ENCODE results near the gene SELENOO.
A peak's percentile ranks its signal among the peaks of the same experiment; 100 is the strongest.

Gene SELENOO

DNA sequence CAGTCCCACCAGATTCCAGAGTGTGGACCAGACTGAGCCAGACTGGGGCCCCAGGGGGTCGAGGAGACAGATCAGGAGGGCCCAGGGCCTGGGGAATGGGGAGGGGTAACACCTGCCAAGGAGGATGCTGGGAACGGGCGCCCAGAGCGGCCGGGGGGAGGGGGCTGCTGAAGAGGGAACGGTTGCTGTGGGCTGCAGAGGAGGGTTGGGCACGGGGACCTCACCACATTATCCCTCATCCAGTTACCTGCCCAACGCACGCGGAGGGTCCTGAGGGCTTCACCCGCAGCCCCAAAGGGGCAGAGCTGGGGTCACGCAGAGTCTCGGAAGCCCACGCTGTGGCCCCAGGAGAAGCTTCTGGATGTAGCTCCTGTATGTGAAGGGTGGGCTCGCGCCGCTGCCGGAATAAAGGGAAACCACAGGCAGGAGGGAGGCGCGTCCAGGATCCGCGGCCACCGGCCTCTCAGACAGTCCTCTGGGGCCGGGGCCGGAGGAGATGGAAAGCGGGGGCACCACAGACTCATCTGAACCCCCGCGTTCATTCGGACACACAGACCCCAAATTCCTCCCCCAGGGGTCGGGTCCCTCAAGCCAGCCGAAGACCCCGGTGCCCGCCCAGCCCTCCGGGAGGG is 866 bp upstream of the SELENOO start:
- H3K9ac ChIP-seq (ENCODE audit: low read length): peak overlapping the region; percentile 81
- peaks cover 19% of the 10 kb centered on the region for H3K4me1 ChIP-seq (ENCODE audit: control insufficient read depth, insufficient read depth, low read depth, low read length)
- H3K79me1 ChIP-seq (replicated peaks; ENCODE audit: low read length, poor library complexity, severe bottlenecking): peaks cover 27% of the 10 kb centered on the region
- H3K14ac ChIP-seq (ENCODE audit: low read length in 2 of 2): no peak overlapping the region
- H2BK15ac ChIP-seq (ENCODE audit: low read depth, poor library complexity, severe bottlenecking): no peak overlapping the region
- H3K9me3 ChIP-seq (ENCODE audit: control insufficient read depth, low read length): no peaks in the 10 kb centered on the region
- H3K4ac ChIP-seq (ENCODE audit: low read depth in 1 of 2, low read length in 2 of 2): peak overlapping the region in 1 of 2 experiments; percentile 85
- peak overlapping the region; percentile 98 for H3K4me2 ChIP-seq (ENCODE audit: low read length, poor library complexity, severe bottlenecking)
- WGBS: 13% methylated on average over 21 of the region's 34 CpGs
- peaks cover 26 to 43% of the 10 kb centered on the region in 2 experiments for H3K36me3 ChIP-seq (ENCODE audit: control insufficient read depth in 1 of 2, insufficient read depth in 2 of 2, low read depth in 1 of 2, low read length in 2 of 2)
- H4K8ac ChIP-seq (ENCODE audit: low read length): no peak overlapping the region
- no peak overlapping the region for H3K27ac ChIP-seq (ENCODE audit: low read length, poor library complexity, severe bottlenecking)
- DNase-seq: peak; percentile 48
- H2AFZ ChIP-seq (ENCODE audit: low read depth, low read length): no peak overlapping the region
- no peak overlapping the region for H2BK120ac ChIP-seq (ENCODE audit: low read depth, low read length)
- H2AK5ac ChIP-seq (ENCODE audit: low read length, severe bottlenecking): no peak overlapping the region
- peak overlapping the region in 1 of 2 experiments; percentile 61 for H3K18ac ChIP-seq (ENCODE audit: low read depth in 1 of 2, low read length in 2 of 2)
- H3K4me3 ChIP-seq (ENCODE audit: insufficient read depth in 1 of 2, low read depth in 1 of 2, low read length in 2 of 2): peak overlapping the region; percentile 78 to 81
- no peak overlapping the region for H4K91ac ChIP-seq (ENCODE audit: low read length)
- H2BK12ac ChIP-seq (ENCODE audit: low read length in 2 of 2): peak overlapping the region in 1 of 2 experiments; percentile 23
- H2BK5ac ChIP-seq (ENCODE audit: low read depth, low read length, poor library complexity, severe bottlenecking): no peak overlapping the region
- no peaks in the 10 kb centered on the region for H3K27me3 ChIP-seq (ENCODE audit: control insufficient read depth in 1 of 2, insufficient read depth in 1 of 2, low read length in 2 of 2)
- H3K23ac ChIP-seq (ENCODE audit: low read length in 2 of 2): peak overlapping the region in 1 of 2 experiments; percentile 74

- Histone ChIP-seq H2BK12ac (ENCODE audit: low read length in 2 of 2) (no peak overlapping the region), H3K36me3 (ENCODE audit: control insufficient read depth in 1 of 2, insufficient read depth in 2 of 2, low read depth in 1 of 2, low read length in 2 of 2) (peaks cover 22 to 42% of the 10 kb centered on the region in 2 experiments), H3K79me1 (replicated peaks; ENCODE audit: low read length, poor library complexity, severe bottlenecking) (peaks cover 33% of the 10 kb centered on the region), H2AFZ (ENCODE audit: low read depth, low read length) (peak overlapping the region; percentile 81), H2BK5ac (ENCODE audit: low read depth, low read length, poor library complexity, severe bottlenecking) (no peak overlapping the region), H3K27me3 (ENCODE audit: control insufficient read depth in 1 of 2, insufficient read depth in 1 of 2, low read length in 2 of 2) (no peaks in the 10 kb centered on the region), H3K9me3 (ENCODE audit: control insufficient read depth, low read length) (no peaks in the 10 kb centered on the region), H4K8ac (ENCODE audit: low read length) (peak overlapping the region; percentile 88), H2AK5ac (ENCODE audit: low read length, severe bottlenecking) (no peak overlapping the region), H3K14ac (ENCODE audit: low read length in 2 of 2) (peak overlapping the region in 1 of 2 experiments; percentile 75), H3K27ac (ENCODE audit: low read length, poor library complexity, severe bottlenecking) (no peak overlapping the region), H3K18ac (ENCODE audit: low read depth in 1 of 2, low read length in 2 of 2) (peak overlapping the region; percentile 52 to 65), H3K9ac (ENCODE audit: low read length) (peak overlapping the region; percentile 85), H4K91ac (ENCODE audit: low read length) (peak overlapping the region; percentile 93), H3K4me2 (ENCODE audit: low read length, poor library complexity, severe bottlenecking) (peak overlapping the region; percentile 98), H2BK120ac (ENCODE audit: low read depth, low read length) (no peak overlapping the region), H3K23ac (ENCODE audit: low read length in 2 of 2) (peak overlapping the region in 1 of 2 experiments; percentile 84), H3K4ac (ENCODE audit: low read depth in 1 of 2, low read length in 2 of 2) (peak overlapping the region; percentile 76 to 81), H3K4me1 (ENCODE audit: control insufficient read depth, insufficient read depth, low read depth, low read length) (peaks cover 25% of the 10 kb centered on the region), H2BK15ac (ENCODE audit: low read depth, poor library complexity, severe bottlenecking) (peak overlapping the region; percentile 64), H3K4me3 (ENCODE audit: insufficient read depth in 1 of 2, low read depth in 1 of 2, low read length in 2 of 2) (peak overlapping the region; percentile 88 to 93)
- no peak for DNase-seq
- WGBS: 5% methylated on average over 81 of the region's 115 CpGs
Observed at GRCh38 chr22:50201191-50202129, 649 bp downstream of the SELENOO start.

DNA sequence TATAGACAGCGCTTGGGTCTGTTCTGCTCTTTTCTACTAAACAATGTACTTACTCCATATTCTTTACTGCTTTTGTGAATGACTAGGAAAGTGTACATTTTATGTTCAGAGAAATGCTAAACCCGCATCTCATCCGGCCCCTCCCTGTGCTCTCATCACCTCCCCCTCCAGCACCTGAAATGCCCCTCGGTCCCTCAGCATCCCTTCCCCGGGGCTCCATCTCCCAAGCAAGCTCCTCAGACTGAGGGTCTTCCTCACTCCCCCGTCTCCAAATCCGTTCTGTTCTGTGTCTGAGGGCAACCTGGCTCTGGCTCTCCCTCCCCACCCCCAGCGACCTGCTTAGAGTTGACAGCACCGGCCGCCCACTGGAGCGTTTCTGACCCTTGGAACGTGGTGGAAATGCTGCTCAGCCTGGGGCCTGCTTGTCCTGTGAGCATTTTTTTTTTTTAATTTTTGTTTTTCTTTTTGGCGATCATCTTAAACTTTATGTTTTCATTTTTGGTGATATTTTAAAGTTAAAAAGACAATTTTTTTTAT is 1.4 kb downstream of the SELENOO start:
- WGBS: 83% methylated on average over 13 of the region's 13 CpGs
- no peak overlapping the region for H3K14ac ChIP-seq (ENCODE audit: low read length in 2 of 2)
- H2BK15ac ChIP-seq (ENCODE audit: low read depth, poor library complexity, severe bottlenecking): no peak overlapping the region
- peaks cover 28 to 42% of the 10 kb centered on the region in 2 experiments for H3K36me3 ChIP-seq (ENCODE audit: control insufficient read depth in 1 of 2, insufficient read depth in 2 of 2, low read depth in 1 of 2, low read length in 2 of 2)
- H3K23ac ChIP-seq (ENCODE audit: low read length in 2 of 2): no peak overlapping the region
- H3K4me1 ChIP-seq (ENCODE audit: control insufficient read depth, insufficient read depth, low read depth, low read length): peaks cover 22% of the 10 kb centered on the region
- no peak overlapping the region for H2BK12ac ChIP-seq (ENCODE audit: low read length in 2 of 2)
- H2AK5ac ChIP-seq (ENCODE audit: low read length, severe bottlenecking): no peak overlapping the region
- no peak overlapping the region for H4K8ac ChIP-seq (ENCODE audit: low read length)
- H3K18ac ChIP-seq (ENCODE audit: low read depth in 1 of 2, low read length in 2 of 2): no peak overlapping the region
- no peak overlapping the region for H2BK120ac ChIP-seq (ENCODE audit: low read depth, low read length)
- H3K9ac ChIP-seq (ENCODE audit: low read length): peak overlapping the region; percentile 85
- H3K27ac ChIP-seq (ENCODE audit: low read length, poor library complexity, severe bottlenecking): no peak overlapping the region
- H3K4me2 ChIP-seq (ENCODE audit: low read length, poor library complexity, severe bottlenecking): peak overlapping the region; percentile 98
- no peak overlapping the region for H2BK5ac ChIP-seq (ENCODE audit: low read depth, low read length, poor library complexity, severe bottlenecking)
- DNase-seq: no peak
- H3K9me3 ChIP-seq (ENCODE audit: control insufficient read depth, low read length): no peaks in the 10 kb centered on the region
- H3K4ac ChIP-seq (ENCODE audit: low read depth in 1 of 2, low read length in 2 of 2): no peak overlapping the region
- no peaks in the 10 kb centered on the region for H3K27me3 ChIP-seq (ENCODE audit: control insufficient read depth in 1 of 2, insufficient read depth in 1 of 2, low read length in 2 of 2)
- no peak overlapping the region for H2AFZ ChIP-seq (ENCODE audit: low read depth, low read length)
- H4K91ac ChIP-seq (ENCODE audit: low read length): no peak overlapping the region
- peak overlapping the region in 1 of 2 experiments; percentile 88 for H3K4me3 ChIP-seq (ENCODE audit: insufficient read depth in 1 of 2, low read depth in 1 of 2, low read length in 2 of 2)
- H3K79me1 ChIP-seq (replicated peaks; ENCODE audit: low read length, poor library complexity, severe bottlenecking): peaks cover 33% of the 10 kb centered on the region

DNA sequence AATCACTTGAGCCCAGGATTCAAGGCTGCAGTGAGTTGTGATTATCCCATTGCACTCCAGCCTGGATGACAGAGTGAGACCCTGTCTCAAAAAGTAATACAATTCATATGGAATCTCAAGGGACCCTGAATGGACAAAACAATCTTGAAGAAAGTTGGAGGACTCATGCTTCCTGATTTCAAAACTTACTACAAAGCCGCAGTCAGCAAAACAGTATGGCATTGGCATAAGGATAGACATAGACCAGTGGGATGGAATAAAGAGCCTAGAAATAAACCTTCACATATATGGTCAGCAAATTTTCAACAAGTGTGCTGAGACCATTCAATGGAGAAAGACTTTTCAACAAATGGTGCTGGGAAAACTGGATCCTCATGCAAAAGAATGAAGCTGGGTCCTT is 2.5 kb downstream of the SELENOO start:
- H3K9me3 ChIP-seq (ENCODE audit: control insufficient read depth, low read length): no peaks in the 10 kb centered on the region
- no peak overlapping the region for H2BK15ac ChIP-seq (ENCODE audit: low read depth, poor library complexity, severe bottlenecking)
- WGBS: no CpG with 5 or more reads among the region's 1 CpG
- no peak overlapping the region for H2AFZ ChIP-seq (ENCODE audit: low read depth, low read length)
- no peak for DNase-seq
- H3K36me3 ChIP-seq (ENCODE audit: control insufficient read depth in 1 of 2, insufficient read depth in 2 of 2, low read depth in 1 of 2, low read length in 2 of 2): peaks cover 33 to 40% of the 10 kb centered on the region in 2 experiments
- H3K4me1 ChIP-seq (ENCODE audit: control insufficient read depth, insufficient read depth, low read depth, low read length): peaks cover 26% of the 10 kb centered on the region
- no peak overlapping the region for H2AK5ac ChIP-seq (ENCODE audit: low read length, severe bottlenecking)
- no peak overlapping the region for H3K4ac ChIP-seq (ENCODE audit: low read depth in 1 of 2, low read length in 2 of 2)
- no peak overlapping the region for H4K8ac ChIP-seq (ENCODE audit: low read length)
- H3K4me2 ChIP-seq (ENCODE audit: low read length, poor library complexity, severe bottlenecking): no peak overlapping the region
- no peak overlapping the region for H3K27ac ChIP-seq (ENCODE audit: low read length, poor library complexity, severe bottlenecking)
- peaks cover 28% of the 10 kb centered on the region for H3K79me1 ChIP-seq (replicated peaks; ENCODE audit: low read length, poor library complexity, severe bottlenecking)
- no peak overlapping the region for H3K4me3 ChIP-seq (ENCODE audit: insufficient read depth in 1 of 2, low read depth in 1 of 2, low read length in 2 of 2)
- no peak overlapping the region for H3K23ac ChIP-seq (ENCODE audit: low read length in 2 of 2)
- H4K91ac ChIP-seq (ENCODE audit: low read length): no peak overlapping the region
- H3K14ac ChIP-seq (ENCODE audit: low read length in 2 of 2): no peak overlapping the region
- H3K27me3 ChIP-seq (ENCODE audit: control insufficient read depth in 1 of 2, insufficient read depth in 1 of 2, low read length in 2 of 2): no peaks in the 10 kb centered on the region
- H2BK120ac ChIP-seq (ENCODE audit: low read depth, low read length): no peak overlapping the region
- no peak overlapping the region for H3K9ac ChIP-seq (ENCODE audit: low read length)
- H2BK5ac ChIP-seq (ENCODE audit: low read depth, low read length, poor library complexity, severe bottlenecking): no peak overlapping the region
- no peak overlapping the region for H2BK12ac ChIP-seq (ENCODE audit: low read length in 2 of 2)
- no peak overlapping the region for H3K18ac ChIP-seq (ENCODE audit: low read depth in 1 of 2, low read length in 2 of 2)
